CD4-positive, alpha-beta memory T cell (primary cell): ENCODE results near the gene DAB2IP. TPM values are rescaled to one million over a fixed set of nuclear protein-coding genes. Genes with fewer than 3 reads are reported as not detected.

ENCODE experiments used
- CTCF ChIA-PET: fragments of 350-600 bp; sonication (Branson Sonifier 250); formaldehyde crosslinking; loops from one replicate; lab custom pipeline; 2021; ENCODE audit warnings: inconsistent platforms; ENCODE audit not compliant: partially characterized antibody; lab: Charles Lee
- POLR2A ChIA-PET: fragments of 350-600 bp; sonication (Branson Sonifier 250); formaldehyde crosslinking; loops from one replicate; lab custom pipeline; 2021; ENCODE audit not compliant: partially characterized antibody; lab: Charles Lee
- DNase-seq, 5 donors: peaks; one replicate each; pipeline versions ENCODE4 v3.0.0 to v3.0.0-alpha.2; 2020 to 2022; ENCODE audit warnings: mixed read lengths in 1 of 5
- H3K27ac ChIP-seq: one replicate; pipeline ENCODE4 v1.7.0; 2013; ENCODE audit warnings: low read depth, low read length
- H3K27me3 ChIP-seq: 2 replicates; pipeline ENCODE4 v1.7.0; 2013; ENCODE audit warnings: mild to moderate bottlenecking, low read length, moderate library complexity; ENCODE audit not compliant: insufficient read depth
- H3K36me3 ChIP-seq: 2 replicates; pipeline ENCODE4 v1.7.0; 2013; ENCODE audit warnings: mild to moderate bottlenecking, low read length, moderate library complexity; ENCODE audit not compliant: insufficient read depth
- H3K4me1 ChIP-seq: 2 replicates; pipeline ENCODE4 v1.7.0; 2013; ENCODE audit warnings: mild to moderate bottlenecking, low read length, moderate library complexity; ENCODE audit not compliant: insufficient read depth
- H3K4me3 ChIP-seq, 2 donors: one replicate each; pipeline ENCODE4 v1.7.0; 2013; ENCODE audit warnings: low read length in 2 of 2, mild to moderate bottlenecking in 1 of 2
- H3K9me3 ChIP-seq, 2 donors: one replicate each; pipeline ENCODE4 v1.7.0; 2013; ENCODE audit warnings: low read length in 2 of 2, control low read depth in 1 of 2; ENCODE audit not compliant: control insufficient read depth in 1 of 2
- H3K27ac Mint-ChIP-seq, 7 donors: one replicate each; pipeline ENCODE4 v1.8.0; 2020 to 2021; ENCODE audit warnings: mixed read lengths in 7 of 7, mild to moderate bottlenecking in 6 of 7, inconsistent platforms in 3 of 7, moderate library complexity in 3 of 7
- H3K27me3 Mint-ChIP-seq, 2 donors: one replicate each; pipeline ENCODE4 v1.8.0; 2020 to 2021; ENCODE audit warnings: mixed read lengths in 2 of 2
- H3K36me3 Mint-ChIP-seq, 2 donors: one replicate each; pipeline ENCODE4 v1.8.0; 2020 to 2021; ENCODE audit warnings: mixed read lengths in 2 of 2, inconsistent platforms in 1 of 2, mild to moderate bottlenecking in 1 of 2
- H3K4me1 Mint-ChIP-seq, 4 donors: one replicate each; pipeline ENCODE4 v1.8.0; 2020 to 2021; ENCODE audit warnings: mixed read lengths in 4 of 4, mild to moderate bottlenecking in 1 of 4
- H3K4me3 Mint-ChIP-seq, 8 donors: one replicate each; pipeline ENCODE4 v1.8.0; 2020 to 2021; ENCODE audit warnings: mixed read lengths in 8 of 8, mild to moderate bottlenecking in 7 of 8, moderate library complexity in 6 of 8, inconsistent platforms in 3 of 8
- H3K9me3 Mint-ChIP-seq, 8 donors: one replicate each; pipeline ENCODE4 v1.8.0; 2020 to 2021; ENCODE audit warnings: mixed read lengths in 8 of 8, mild to moderate bottlenecking in 5 of 8, inconsistent platforms in 3 of 8, moderate library complexity in 1 of 8
- intact Hi-C: fragments of 100-400 bp; cut with micrococcal nuclease; formaldehyde crosslinking; loops from one replicate; pipeline ENCODE4 v1.15.1; 2023
- polyA plus RNA-seq, 2 donors: library from polyadenylated mRNA; unstranded; fragments of 300-500 nt; fragmentation: Illumina TruSeq; gene quantifications; one replicate each; pipeline ENCODE4 v1.2.3, GENCODE V29; 2021
- total RNA-seq, 2 experiments: library from RNA; stranded (reverse); gene quantifications; one replicate each; pipeline ENCODE4 v1.2.3, GENCODE V29; 2021

The DAB2IP gene
- total and polyA plus RNA-seq, 4 experiments from 2014 or later: not detected

GRCh38 chr9:121807069-121807822 lies 155.8 kb downstream of the DAB2IP start:
- Mint-ChIP-seq H3K27me3 (peaks cover 4% of the 10 kb centered on the region in 2 donors), H3K27ac (no peak overlapping the region)

DNA sequence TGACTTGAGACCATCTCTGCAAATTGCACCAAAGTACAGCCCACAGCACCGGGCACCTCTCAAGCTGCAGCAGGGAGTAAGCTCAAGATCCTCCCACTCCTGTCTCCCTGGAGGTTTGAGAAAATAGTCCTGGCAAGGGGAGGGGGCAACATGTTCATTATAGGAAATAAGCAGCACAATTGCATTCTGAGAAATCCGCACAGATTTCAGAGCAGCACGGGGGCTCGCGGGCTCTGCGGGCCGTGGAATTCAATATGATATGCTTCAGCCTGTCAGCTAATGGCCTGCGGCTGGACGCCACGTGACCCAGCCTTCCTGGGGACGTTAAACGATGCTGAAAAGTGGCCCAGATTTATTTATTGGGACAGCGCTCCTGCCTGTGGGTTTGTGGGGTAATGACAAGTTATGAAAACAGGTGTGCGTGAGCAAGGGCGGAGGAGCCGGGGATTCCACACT lies 156.4 kb downstream of the DAB2IP start:
- H3K9me3 Mint-ChIP-seq: peaks cover 2 to 15% (median 8%) of the 10 kb centered on the region in 8 donors
- Histone ChIP-seq H3K4me1 (no peaks in the 10 kb centered on the region), H3K27me3 (no peaks in the 10 kb centered on the region), H3K36me3 (no peaks in the 10 kb centered on the region), H3K4me3 (no peak overlapping the region), H3K9me3 (no peaks in the 10 kb centered on the region), H3K27ac (no peak overlapping the region)
- ChIA-PET CTCF (no interaction called here), POLR2A (no interaction called here)
- H3K4me1 Mint-ChIP-seq: no peaks in the 10 kb centered on the region
- no peak overlapping the region for H3K4me3 Mint-ChIP-seq
- intact Hi-C loops: no loop called here
- H3K27ac Mint-ChIP-seq: no peak overlapping the region
- DNase-seq: no peak
- H3K36me3 Mint-ChIP-seq: no peaks in the 10 kb centered on the region
- H3K27me3 Mint-ChIP-seq: peaks cover 2 to 4% of the 10 kb centered on the region in 2 donors

More at GRCh38 chr9:121807069-121807822, 155.8 kb downstream of the DAB2IP start:
- no peaks in the 10 kb centered on the region for H3K4me1 ChIP-seq
- intact Hi-C loops: no loop called here
- POLR2A ChIA-PET: no interaction called here
- CTCF ChIA-PET: no interaction called here
- no peak for DNase-seq
- no peak overlapping the region for H3K27ac ChIP-seq
- no peaks in the 10 kb centered on the region for H3K4me1 Mint-ChIP-seq
- no peak overlapping the region for H3K4me3 Mint-ChIP-seq
- H3K36me3 Mint-ChIP-seq: no peaks in the 10 kb centered on the region
- H3K9me3 ChIP-seq: no peaks in the 10 kb centered on the region
- H3K9me3 Mint-ChIP-seq: peaks cover 2 to 19% (median 8%) of the 10 kb centered on the region in 8 donors
- H3K27me3 ChIP-seq: no peaks in the 10 kb centered on the region
- no peaks in the 10 kb centered on the region for H3K36me3 ChIP-seq
- H3K4me3 ChIP-seq: no peak overlapping the region

- intact Hi-C loops: no loop called here
- H3K4me1 Mint-ChIP-seq: no peaks in the 10 kb centered on the region
- no peak overlapping the region for H3K27ac Mint-ChIP-seq
- H3K4me3 Mint-ChIP-seq: no peak overlapping the region
- DNase-seq: no peak
- CTCF ChIA-PET: no interaction called here
- Histone ChIP-seq H3K27me3 (no peaks in the 10 kb centered on the region), H3K36me3 (no peaks in the 10 kb centered on the region), H3K4me3 (no peak overlapping the region), H3K9me3 (no peaks in the 10 kb centered on the region), H3K4me1 (no peaks in the 10 kb centered on the region), H3K27ac (no peak overlapping the region)
- H3K27me3 Mint-ChIP-seq: peaks cover 2 to 4% of the 10 kb centered on the region in 2 donors
- H3K9me3 Mint-ChIP-seq: peaks cover 2 to 14% (median 8%) of the 10 kb centered on the region in 8 donors
- no peaks in the 10 kb centered on the region for H3K36me3 Mint-ChIP-seq
- POLR2A ChIA-PET: no interaction called here
These were observed 157.3 kb downstream of the DAB2IP start for GRCh38 chr9:121808781-121809180.

- no peaks in the 10 kb centered on the region for H3K36me3 ChIP-seq
- Mint-ChIP-seq H3K4me1 (no peaks in the 10 kb centered on the region), H3K27me3 (peaks cover 0 to 2% of the 10 kb centered on the region in 2 donors), H3K36me3 (no peaks in the 10 kb centered on the region), H3K27ac (no peak overlapping the region), H3K4me3 (no peak overlapping the region), H3K9me3 (peaks cover 2 to 8% (median 5%) of the 10 kb centered on the region in 8 donors)
- intact Hi-C loops: no loop called here
- no peaks in the 10 kb centered on the region for H3K4me1 ChIP-seq
- H3K9me3 ChIP-seq: no peaks in the 10 kb centered on the region
- no peaks in the 10 kb centered on the region for H3K27me3 ChIP-seq
- POLR2A ChIA-PET: no interaction called here
- DNase-seq: no peak
- no peak overlapping the region for H3K27ac ChIP-seq
- CTCF ChIA-PET: no interaction called here
- no peak overlapping the region for H3K4me3 ChIP-seq
These were observed 158.1 kb downstream of the DAB2IP start for GRCh38 chr9:121809356-121810050.

DNA sequence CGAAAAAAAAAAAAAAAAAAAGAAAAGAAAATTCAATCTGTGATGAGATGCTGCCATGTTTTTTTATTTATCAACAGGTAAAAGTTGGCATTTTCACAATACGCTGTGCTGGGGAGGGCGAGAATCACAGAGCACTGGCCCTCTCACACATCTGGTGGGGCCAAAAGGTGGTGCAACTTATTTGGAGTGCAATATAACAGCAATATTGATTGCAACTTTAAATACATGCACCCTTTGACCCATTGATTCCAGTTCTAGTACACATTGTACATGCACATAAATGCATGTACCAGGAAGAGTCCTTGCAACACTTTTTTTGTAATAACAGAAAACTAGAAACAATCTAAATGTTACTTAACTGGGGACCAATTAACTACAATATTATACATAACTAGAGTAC lies 159.1 kb downstream of the DAB2IP start:
- H3K9me3 ChIP-seq: no peaks in the 10 kb centered on the region
- intact Hi-C loops: no loop called here
- Mint-ChIP-seq H3K4me3 (no peak overlapping the region), H3K4me1 (no peaks in the 10 kb centered on the region), H3K27ac (no peak overlapping the region), H3K36me3 (no peaks in the 10 kb centered on the region), H3K27me3 (no peaks in the 10 kb centered on the region), H3K9me3 (no peaks in the 10 kb centered on the region)
- H3K27ac ChIP-seq: no peak overlapping the region
- CTCF ChIA-PET: no interaction called here
- H3K4me1 ChIP-seq: no peaks in the 10 kb centered on the region
- H3K27me3 ChIP-seq: no peaks in the 10 kb centered on the region
- no peak for DNase-seq
- no peaks in the 10 kb centered on the region for H3K36me3 ChIP-seq
- POLR2A ChIA-PET: no interaction called here
- no peak overlapping the region for H3K4me3 ChIP-seq

- Histone ChIP-seq H3K36me3 (no peaks in the 10 kb centered on the region), H3K4me1 (no peaks in the 10 kb centered on the region), H3K4me3 (no peak overlapping the region), H3K27ac (no peak overlapping the region), H3K9me3 (no peaks in the 10 kb centered on the region), H3K27me3 (no peaks in the 10 kb centered on the region)
- ChIA-PET POLR2A (no interaction called here), CTCF (no interaction called here)
- no peak for DNase-seq
- intact Hi-C loops: no loop called here
- Mint-ChIP-seq H3K27me3 (no peaks in the 10 kb centered on the region), H3K36me3 (no peaks in the 10 kb centered on the region), H3K9me3 (no peaks in the 10 kb centered on the region), H3K27ac (no peak overlapping the region), H3K4me3 (no peak overlapping the region), H3K4me1 (no peaks in the 10 kb centered on the region)
These were observed 159.7 kb downstream of the DAB2IP start for GRCh38 chr9:121811140-121811539.

DNA sequence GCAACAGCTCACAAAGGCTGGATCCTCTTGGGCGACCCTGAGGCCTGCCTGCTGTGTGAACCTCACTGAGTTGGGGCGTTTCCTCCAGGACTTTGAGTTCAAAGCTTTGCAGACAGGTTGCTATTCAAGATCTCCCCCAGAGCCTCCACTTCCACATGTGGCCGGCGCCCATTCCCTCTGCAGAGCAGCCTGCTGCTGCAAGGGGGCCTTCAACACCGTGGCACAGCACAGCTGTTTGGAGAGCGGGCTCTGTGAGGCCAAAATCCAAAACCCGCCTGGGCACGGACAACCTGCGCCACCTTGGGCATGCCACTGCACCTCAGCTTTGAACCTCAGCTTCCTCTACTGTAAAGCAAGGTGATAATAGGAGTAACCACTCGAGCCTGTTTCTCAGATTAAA lies 160.3 kb downstream of the DAB2IP start:
- intact Hi-C loops: no loop called here
- POLR2A ChIA-PET: no interaction called here

More for the DNA sequence above, 160.3 kb downstream of the DAB2IP start:
- H3K27ac Mint-ChIP-seq: no peak overlapping the region
- CTCF ChIA-PET: no interaction called here
- H3K4me1 Mint-ChIP-seq: no peaks in the 10 kb centered on the region
- H3K27me3 Mint-ChIP-seq: no peaks in the 10 kb centered on the region
- H3K9me3 ChIP-seq: no peaks in the 10 kb centered on the region
- H3K4me3 ChIP-seq: no peak overlapping the region
- no peaks in the 10 kb centered on the region for H3K36me3 Mint-ChIP-seq
- H3K27me3 ChIP-seq: no peaks in the 10 kb centered on the region
- no peaks in the 10 kb centered on the region for H3K9me3 Mint-ChIP-seq
- no peaks in the 10 kb centered on the region for H3K4me1 ChIP-seq
- no peak overlapping the region for H3K4me3 Mint-ChIP-seq
- H3K27ac ChIP-seq: no peak overlapping the region
- no peaks in the 10 kb centered on the region for H3K36me3 ChIP-seq
- DNase-seq: no peak
